ENCODE results near the gene TNK2. TPM values are rescaled to one million over a fixed set of nuclear protein-coding genes. Genes with fewer than 3 reads are reported as not detected.

Gene TNK2
- total RNA-seq, 1 donor from 2014 or later, result 132 TPM

DNA sequence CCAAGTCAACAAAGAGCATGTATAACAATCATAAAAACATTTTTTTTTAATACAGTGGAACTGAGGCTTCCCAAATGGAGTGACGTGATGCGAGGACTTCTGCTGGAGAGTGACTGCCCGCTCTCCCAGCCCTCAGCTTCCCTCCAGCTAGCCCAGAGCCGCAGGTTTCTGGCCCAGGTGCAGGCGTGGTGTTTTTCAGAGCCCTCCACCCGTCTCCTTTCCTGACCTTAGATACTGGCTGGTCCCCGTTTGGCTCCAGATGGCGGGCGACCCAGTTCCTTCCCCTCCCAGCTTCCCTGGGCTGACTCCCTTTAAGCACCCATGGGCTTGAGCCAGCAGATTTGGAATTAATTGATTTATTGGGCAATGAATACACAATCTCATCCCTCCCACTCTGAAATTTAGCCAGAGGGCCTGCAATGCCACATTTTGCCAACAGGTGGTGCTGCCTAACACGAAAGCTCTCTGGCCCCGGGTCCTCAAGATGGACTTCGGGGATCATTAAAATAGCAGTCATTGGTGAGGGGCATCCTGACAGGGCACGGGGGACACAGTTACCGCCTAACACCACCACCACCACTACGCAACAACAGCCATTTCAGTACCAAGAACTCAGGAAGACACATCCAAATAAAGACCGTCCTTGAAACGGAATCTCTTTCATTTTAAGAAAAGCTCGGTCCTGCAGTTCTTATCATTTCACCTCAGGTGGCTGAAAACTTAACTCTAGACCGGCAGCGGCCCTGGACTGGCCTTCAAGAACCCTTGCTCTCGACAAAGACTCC is 49.1 kb downstream of the TNK2 start:
- peaks cover 7% of the 10 kb centered on the region for H3K4me1 Mint-ChIP-seq
- intact Hi-C loops (cut with micrococcal nuclease), result loop anchor here (1.0 to 10.0 kb wide), 4 partner anchors 35 to 234 kb away; no protein-coding TSS in a partner anchor
- peak overlapping the region; percentile 29 for H3K4me3 Mint-ChIP-seq
- peaks cover 2% of the 10 kb centered on the region for H3K36me3 Mint-ChIP-seq (ENCODE audit: low read depth)
- TF ChIP-seq, protein P1, sequence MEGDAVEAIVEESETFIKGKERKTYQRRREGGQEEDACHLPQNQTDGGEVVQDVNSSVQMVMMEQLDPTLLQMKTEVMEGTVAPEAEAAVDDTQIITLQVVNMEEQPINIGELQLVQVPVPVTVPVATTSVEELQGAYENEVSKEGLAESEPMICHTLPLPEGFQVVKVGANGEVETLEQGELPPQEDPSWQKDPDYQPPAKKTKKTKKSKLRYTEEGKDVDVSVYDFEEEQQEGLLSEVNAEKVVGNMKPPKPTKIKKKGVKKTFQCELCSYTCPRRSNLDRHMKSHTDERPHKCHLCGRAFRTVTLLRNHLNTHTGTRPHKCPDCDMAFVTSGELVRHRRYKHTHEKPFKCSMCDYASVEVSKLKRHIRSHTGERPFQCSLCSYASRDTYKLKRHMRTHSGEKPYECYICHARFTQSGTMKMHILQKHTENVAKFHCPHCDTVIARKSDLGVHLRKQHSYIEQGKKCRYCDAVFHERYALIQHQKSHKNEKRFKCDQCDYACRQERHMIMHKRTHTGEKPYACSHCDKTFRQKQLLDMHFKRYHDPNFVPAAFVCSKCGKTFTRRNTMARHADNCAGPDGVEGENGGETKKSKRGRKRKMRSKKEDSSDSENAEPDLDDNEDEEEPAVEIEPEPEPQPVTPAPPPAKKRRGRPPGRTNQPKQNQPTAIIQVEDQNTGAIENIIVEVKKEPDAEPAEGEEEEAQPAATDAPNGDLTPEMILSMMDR (IDR thresholded peaks at IDR 0.05), result peak; percentile 55
- ChIA-PET POLR2A (interaction anchor here (0.8 to 1.2 kb wide), 5 partner anchors 9 to 56 kb away, joined by 4 to 7 read pairs (median 6); partner anchors contain the start of gene TNK2), CTCF (interaction anchor here (0.8 to 5.8 kb wide), 10 partner anchors 9 to 73 kb away, joined by 3 to 70 read pairs (median 7); partner anchors contain the start of gene TNK2)
- H3K27me3 Mint-ChIP-seq, result peaks cover 3% of the 10 kb centered on the region
- no peaks in the 10 kb centered on the region for H3K9me3 Mint-ChIP-seq
- DNase-seq, result peak; percentile 72
- ATAC-seq (ENCODE audit: low read depth), result peak; percentile 72
- no peak overlapping the region for H3K27ac Mint-ChIP-seq

- H3K4me1 Mint-ChIP-seq, result peaks cover 4% of the 10 kb centered on the region
- peaks cover 7% of the 10 kb centered on the region for H3K27me3 Mint-ChIP-seq
- H3K36me3 Mint-ChIP-seq (ENCODE audit: low read depth), result no peaks in the 10 kb centered on the region
- TF ChIP-seq, protein P1 (IDR thresholded peaks at IDR 0.05), result no peak
- ATAC-seq (ENCODE audit: low read depth) (no peak), DNase-seq (no peak)
- intact Hi-C loops (cut with micrococcal nuclease), result loop anchor here (10.0 kb wide), 2 partner anchors 138 to 232 kb away; no protein-coding TSS in a partner anchor
- no peak overlapping the region for H3K27ac Mint-ChIP-seq
- POLR2A ChIA-PET, result no interaction called here
- H3K9me3 Mint-ChIP-seq, result no peaks in the 10 kb centered on the region
- CTCF ChIA-PET, result interaction anchor here (0.8 to 5.8 kb wide), 2 partner anchors 58 to 286 kb away, joined by 3 to 70 read pairs; no protein-coding TSS in a partner anchor
- no peak overlapping the region for H3K4me3 Mint-ChIP-seq
Measured at GRCh38 chr3:195856410-195857084, 51.8 kb downstream of the TNK2 start.

GRCh38 chr3:195855471-195856409 is 52.6 kb downstream of the TNK2 start:
- no peak for ATAC-seq (ENCODE audit: low read depth)
- H3K36me3 Mint-ChIP-seq (ENCODE audit: low read depth), result no peaks in the 10 kb centered on the region
- TF ChIP-seq, protein P1 (IDR thresholded peaks at IDR 0.05), result no peak
- peaks cover 12% of the 10 kb centered on the region for H3K4me1 Mint-ChIP-seq
- intact Hi-C loops (cut with micrococcal nuclease), result loop anchor here (10.0 kb wide), 2 partner anchors 139 to 231 kb away; no protein-coding TSS in a partner anchor
- ChIA-PET POLR2A (no interaction called here), CTCF (interaction anchor here (0.8 to 5.8 kb wide), 3 partner anchors 16 to 285 kb away, joined by 3 to 70 read pairs (median 3); no protein-coding TSS in a partner anchor)
- H3K9me3 Mint-ChIP-seq, result no peaks in the 10 kb centered on the region
- no peak overlapping the region for H3K27ac Mint-ChIP-seq
- no peak overlapping the region for H3K4me3 Mint-ChIP-seq
- H3K27me3 Mint-ChIP-seq, result peaks cover 11% of the 10 kb centered on the region
- no peak for DNase-seq

DNA sequence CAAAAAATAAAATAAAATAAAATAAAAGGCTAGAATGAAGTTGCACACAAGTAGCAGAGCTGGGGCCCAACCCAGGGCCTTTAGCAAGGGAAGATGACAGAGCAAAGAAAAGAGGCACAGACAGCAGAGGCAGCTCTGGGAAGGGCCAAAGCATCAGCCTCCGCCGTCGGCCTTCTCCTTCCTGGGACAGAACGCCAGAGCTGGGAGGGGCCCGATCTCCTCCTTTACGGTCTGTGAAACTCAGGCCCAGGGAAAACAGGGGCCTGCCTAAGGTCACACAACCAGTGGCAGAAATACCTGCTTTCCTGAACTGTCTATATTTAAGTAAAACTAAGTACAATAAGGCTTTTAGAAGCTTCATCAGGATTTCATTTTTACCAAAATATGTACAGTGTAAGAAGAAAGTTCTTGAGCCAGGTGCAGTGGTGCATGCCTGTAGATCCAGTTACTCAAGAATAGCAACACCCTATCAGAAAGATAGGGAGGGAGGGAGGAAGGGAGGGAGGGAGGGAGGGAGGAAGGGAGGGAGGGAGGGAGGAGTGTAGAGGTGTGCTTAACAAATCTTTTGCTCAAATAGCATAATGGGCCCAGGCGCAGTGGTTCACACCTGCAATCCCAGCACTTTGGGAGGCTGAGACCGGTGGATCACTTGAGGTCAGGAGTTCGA is 53.6 kb downstream of the TNK2 start:
- no peak for ATAC-seq (ENCODE audit: low read depth)
- Mint-ChIP-seq H3K4me1 (peaks cover 13% of the 10 kb centered on the region), H3K27ac (no peak overlapping the region), H3K27me3 (peaks cover 11% of the 10 kb centered on the region), H3K9me3 (no peaks in the 10 kb centered on the region), H3K4me3 (no peak overlapping the region), H3K36me3 (ENCODE audit: low read depth) (no peaks in the 10 kb centered on the region)
- ChIA-PET POLR2A (interaction anchor here (0.7 kb wide), 1 partner anchor 11 kb away, joined by 4 read pairs; no protein-coding TSS in a partner anchor), CTCF (interaction anchor here (0.9 to 5.8 kb wide), 3 partner anchors 16 to 89 kb away, joined by 3 to 70 read pairs (median 3); no protein-coding TSS in a partner anchor)
- intact Hi-C loops (cut with micrococcal nuclease), result loop anchor here (10.0 kb wide), 2 partner anchors 140 to 230 kb away; no protein-coding TSS in a partner anchor
- no peak for DNase-seq
- TF ChIP-seq, protein P1 (IDR thresholded peaks at IDR 0.05), result no peak
